GM12891 (cell line): ENCODE data around the gene OTP.

Experiments
- POLR2A ChIP-seq: IDR thresholded peaks from 2 replicates; pipeline ENCODE4 v1.6.1; 2011; ENCODE audit warnings: low read depth, low read length, control low read depth
- POLR2AphosphoS5 ChIP-seq: IDR thresholded peaks from 2 replicates; pipeline ENCODE4 v1.6.1; 2011; ENCODE audit warnings: low read depth, low read length, control low read depth
- POU2F2 ChIP-seq: IDR thresholded peaks from 2 replicates; pipeline ENCODE4 v1.6.1; 2011; ENCODE audit warnings: low read depth, mild to moderate bottlenecking, control low read depth, low read length, moderate library complexity

GRCh38 chr5:77640589-77641396 is 2.3 kb upstream of the OTP start:
- TF ChIP-seq POLR2AphosphoS5 (no peak), POLR2A (no peak), POU2F2 (no peak)
